H1 (cell line): ENCODE data around the gene IYD. TPM values are rescaled to one million over a fixed set of nuclear protein-coding genes. Genes with fewer than 3 reads are reported as not detected.

Source experiments
- HDAC2 ChIP-seq, 2 experiments: fragments of 300-600 bp in 1 of 2; sonication (generic) in 1 of 2; IDR thresholded peaks; 2 replicates each; pipeline ENCODE4 v1.6.1; 2011 to 2012; ENCODE audit warnings: low read depth in 2 of 2, low read length in 2 of 2, mild to moderate bottlenecking in 2 of 2, moderate library complexity in 2 of 2, borderline replicate concordance in 1 of 2, inconsistent platforms in 1 of 2
- SIRT6 ChIP-seq: IDR thresholded peaks from one replicate; pipeline ENCODE4 v1.7.1; 2012; ENCODE audit warnings: low read length, inconsistent platforms
- polyA plus RNA-seq, 7 experiments: library from polyadenylated mRNA; depleted of rRNA in 3 of 7; stranded (reverse) in 5 of 7; unstranded in 2 of 7; fragments of >200 nt in 5 of 7; fragments of 200-250 nt in 2 of 7; gene quantifications; 1 replicate in 5 of 7; 2 replicates in 1 of 7; 4 replicates in 1 of 7; pipeline versions ENCODE4 v1.2.1 to v1.2.3, GENCODE V29; 2011 to 2013; ENCODE audit warnings: missing spikeins in 2 of 7, mixed read lengths in 2 of 7
- total RNA-seq: library from RNA; stranded (reverse); fragmentation: NEBNext Ultra II Directional; extraction: Animal tissue kit (Norgen Biotek cat#: 25700); gene quantifications from 2 replicates; pipeline ENCODE4 v1.2.1, GENCODE V29; 2021

Gene IYD
- total and polyA plus RNA-seq, 2 of the 8 experiments (the other 6 are each of a cell fraction or from before 2014, with no cell fraction given): not detected

- no peak for TF ChIP-seq HDAC2 (IDR thresholded peaks at IDR 0.05; ENCODE audit: borderline replicate concordance in 1 of 2, low read depth in 2 of 2, low read length in 2 of 2)
- TF ChIP-seq SIRT6: no peak
These were observed 19.3 kb upstream of the IYD start (continued) for GRCh38 chr6:150349546-150349945.
